GM21423 (cell line): ENCODE measurements around the gene BMP7.

Experiments used
- ATAC-seq: cut with Tn5 transposase; IDR thresholded peaks from one replicate; pipeline ENCODE4 v1.9.1; 2021; ENCODE audit warnings: mild to moderate bottlenecking, moderate library complexity; ENCODE audit not compliant: unreplicated experiment

The BMP7 gene

DNA sequence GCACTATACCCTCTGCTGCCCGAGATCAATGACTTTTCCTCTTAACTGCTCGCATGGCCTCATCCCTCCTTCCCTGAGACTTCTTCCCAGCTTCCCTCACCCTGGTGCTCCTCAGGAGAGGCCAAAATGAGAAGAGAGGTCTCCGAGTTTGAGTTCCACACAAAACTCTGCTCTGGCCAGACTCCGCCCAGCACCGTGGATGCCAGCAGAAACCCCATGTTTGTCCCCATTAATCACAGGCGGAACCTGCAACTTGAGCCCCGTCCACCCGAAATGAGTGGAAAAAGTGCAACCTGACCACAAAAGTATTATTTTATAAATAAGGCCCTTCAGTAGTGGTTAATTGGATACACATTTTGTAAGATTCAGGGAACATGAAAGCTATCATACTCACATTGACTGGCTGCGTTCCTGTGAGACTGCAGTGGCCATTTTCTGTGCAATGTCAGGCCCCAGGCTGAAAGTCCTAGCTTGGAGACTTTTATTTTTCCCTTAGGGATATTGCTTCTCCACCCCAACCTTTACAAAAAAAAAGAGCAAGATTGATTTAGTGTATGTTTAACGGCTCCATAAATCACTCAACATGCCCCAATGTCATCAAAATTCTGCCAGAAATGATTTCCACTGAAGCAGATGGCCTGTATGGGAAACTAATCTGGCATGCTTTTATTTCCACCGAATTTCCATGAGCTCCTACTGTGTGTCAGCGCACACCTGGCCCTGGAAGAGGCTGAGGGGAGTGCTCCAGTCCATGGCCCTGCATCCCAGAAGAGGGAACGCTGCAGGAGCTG is 134.6 kb downstream of the BMP7 start:
- ATAC-seq: no peak

DNA sequence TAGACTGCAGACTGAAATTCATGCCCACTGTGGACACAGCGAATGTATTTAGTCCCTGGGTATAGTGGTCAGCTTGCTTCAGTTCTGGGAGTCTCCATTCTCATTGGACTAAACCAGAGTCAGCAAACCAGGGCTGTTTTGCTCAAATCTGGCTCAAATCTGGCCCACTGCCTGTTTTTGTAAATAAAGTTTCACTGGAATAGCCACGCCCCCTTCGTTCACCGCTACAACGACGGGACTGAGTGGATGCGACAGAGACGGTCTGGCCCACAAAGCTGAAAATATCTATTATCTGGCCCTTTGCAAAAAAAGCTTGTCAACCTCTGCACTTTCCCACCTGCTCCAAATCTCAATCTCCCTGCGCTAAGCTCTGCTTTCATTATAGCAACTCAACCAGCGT is 135.4 kb downstream of the BMP7 start:
- ATAC-seq: no peak

DNA sequence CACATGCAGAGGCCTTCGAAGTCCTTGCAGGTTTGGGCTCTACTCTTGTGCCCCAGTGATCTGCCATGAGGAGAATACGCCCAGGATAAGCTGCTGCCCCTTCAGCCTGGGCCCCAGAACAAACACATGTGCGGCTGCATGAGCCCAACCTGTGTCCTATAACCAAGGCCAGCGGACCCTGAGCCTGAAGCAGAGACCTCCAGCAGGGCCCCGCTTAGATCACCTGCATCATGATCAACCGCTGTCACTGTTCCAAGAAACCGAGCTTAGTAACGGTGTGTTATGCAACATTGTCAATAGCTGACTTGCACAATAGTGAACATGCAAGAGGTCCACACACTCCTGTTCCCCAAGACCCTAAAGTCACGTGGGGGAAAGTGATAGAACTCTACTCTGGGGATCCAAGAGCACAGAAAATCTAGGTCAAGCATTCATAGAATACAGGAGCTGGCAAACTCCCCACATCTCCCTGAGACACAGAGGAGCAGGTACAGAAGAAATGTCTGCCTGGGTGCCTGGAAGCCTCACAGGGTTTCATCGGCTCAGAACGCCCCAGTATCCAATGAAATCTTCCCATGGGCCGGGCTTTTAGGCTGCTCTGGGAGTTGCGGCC is 136.2 kb downstream of the BMP7 start:
- no peak for ATAC-seq

DNA sequence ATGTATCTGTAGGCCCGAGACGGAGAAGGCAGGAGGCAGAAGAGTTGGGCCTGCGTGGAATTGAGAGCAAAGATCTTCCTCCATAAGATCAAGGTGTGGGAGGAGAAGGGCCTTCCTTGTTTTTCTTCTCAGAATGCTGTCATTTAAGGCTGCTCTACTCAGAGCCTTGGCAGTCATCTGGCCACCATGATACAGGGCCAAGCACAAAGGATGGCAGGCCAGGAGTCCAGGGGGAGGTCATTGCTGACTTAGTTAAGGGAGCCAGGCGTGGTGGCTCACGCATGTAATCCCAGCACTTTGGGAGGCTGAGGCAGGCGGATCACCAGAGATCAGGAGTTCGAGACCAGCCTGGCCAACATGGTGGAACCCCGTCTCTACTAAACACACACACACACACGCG is 137.1 kb downstream of the BMP7 start:
- ATAC-seq: no peak

DNA sequence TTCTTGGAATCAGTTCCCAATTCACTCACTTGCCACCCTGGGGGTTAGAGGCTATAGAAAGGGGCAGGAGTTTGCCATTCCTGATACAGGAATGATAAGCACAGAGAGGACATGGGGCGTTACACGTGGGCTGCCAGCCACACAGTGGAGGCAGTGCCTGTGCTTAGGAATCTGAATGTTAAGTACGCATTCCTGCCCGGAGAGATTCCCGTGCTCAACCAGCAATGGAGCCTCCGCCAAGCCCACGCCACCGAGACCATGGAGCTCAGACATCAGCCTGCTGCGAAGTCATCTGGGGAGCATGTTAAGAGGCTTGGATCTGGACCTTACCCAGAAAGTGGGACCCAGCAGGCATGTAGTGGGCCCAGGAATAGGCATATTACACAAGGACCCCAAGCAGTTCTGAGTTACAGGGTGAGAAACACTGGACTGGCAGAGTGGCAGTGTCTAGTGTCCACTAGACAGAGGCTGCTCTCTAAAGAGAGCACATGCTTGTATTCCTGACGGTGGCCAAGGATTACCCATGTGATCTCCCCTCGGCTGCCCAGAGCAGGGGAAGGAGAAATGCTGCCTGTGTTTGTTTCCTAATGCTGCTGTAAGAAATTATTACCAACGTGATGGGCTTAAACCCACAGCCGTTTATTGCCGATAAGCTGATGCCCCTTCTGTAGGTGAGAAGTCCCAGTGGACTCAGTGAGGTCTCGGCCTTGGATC is 138.2 kb downstream of the BMP7 start:
- no peak for ATAC-seq

DNA sequence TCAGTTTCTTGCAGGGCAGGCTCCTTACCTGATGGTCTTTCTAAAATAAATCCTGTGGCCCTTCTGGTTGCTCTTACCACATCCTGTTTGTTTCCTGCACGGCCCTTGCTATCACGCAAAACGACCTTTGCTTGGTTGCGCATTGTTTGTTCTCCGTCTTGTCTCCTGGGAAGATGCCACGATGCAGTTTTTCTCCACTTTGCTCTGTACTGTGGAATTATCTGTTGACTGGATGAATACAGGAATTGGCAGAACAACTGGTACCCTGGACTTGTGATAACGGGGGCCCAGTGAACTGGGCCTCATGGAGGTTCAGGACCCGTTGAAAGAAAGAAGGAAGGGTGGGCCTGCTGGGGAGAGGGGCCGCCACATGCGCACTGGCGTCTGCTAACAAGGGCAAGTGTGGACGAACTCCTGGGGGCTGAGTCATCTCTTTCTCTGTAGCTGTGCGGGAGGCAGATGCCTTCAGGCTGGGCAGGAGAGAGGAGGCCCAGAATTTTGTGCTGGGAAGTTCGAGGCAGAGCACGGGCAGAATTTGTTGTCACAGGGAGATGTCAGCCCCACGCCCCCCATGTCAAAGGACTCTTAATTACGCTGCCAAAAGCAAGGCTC is 139.9 kb downstream of the BMP7 start:
- no peak for ATAC-seq

DNA sequence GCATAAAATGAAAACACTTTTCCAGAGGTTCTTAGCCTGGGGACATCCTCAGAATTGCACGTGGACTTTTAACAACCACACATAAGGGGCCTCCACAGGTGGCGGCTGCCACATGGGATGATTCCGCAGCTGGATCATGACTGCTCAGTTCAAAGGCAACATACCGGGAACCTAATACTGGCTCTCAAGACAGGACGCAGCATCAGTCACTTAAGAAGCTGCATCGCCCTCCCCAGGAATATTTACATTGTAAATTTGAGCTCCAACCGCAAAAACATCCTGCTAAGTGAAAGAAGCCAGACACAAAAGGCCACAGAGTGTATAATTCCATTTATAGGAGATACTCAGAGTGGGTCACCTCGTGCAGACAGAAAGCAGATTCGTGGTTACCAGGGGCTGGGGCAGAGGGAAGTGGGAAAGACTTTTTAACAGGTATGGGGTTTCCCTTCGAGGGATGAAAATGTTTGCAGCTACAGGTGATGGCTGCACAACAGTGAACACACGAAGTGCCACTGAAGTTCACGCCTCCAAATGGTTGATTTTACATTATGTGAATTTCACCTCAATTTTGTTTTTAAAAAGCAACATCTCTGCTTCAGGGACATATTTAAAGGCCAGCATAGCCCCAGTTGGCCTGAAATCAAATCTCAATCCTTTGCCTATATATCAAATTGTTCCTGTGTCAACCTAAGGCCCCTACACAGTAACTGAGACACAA is 141.5 kb downstream of the BMP7 start:
- no peak for ATAC-seq

DNA sequence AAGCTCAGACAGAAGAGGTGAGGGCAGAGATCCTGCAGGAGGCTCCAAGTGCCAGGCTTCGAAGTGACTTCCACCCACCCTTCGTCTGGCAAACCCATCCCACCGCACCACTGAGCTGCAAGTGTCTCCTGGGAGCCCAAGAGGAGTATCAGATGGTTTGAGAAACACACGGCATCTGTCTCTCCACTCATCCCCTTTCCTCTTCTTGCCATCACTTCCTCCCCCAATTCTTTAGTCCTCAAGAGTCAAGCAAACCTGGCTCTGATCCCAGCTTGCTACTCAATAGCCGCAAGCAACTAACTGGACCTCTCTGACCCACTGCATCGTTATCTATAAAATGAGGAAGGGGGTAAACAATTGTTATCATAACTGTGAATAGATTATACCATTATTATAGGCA is 142.1 kb downstream of the BMP7 start:
- no peak for ATAC-seq

DNA sequence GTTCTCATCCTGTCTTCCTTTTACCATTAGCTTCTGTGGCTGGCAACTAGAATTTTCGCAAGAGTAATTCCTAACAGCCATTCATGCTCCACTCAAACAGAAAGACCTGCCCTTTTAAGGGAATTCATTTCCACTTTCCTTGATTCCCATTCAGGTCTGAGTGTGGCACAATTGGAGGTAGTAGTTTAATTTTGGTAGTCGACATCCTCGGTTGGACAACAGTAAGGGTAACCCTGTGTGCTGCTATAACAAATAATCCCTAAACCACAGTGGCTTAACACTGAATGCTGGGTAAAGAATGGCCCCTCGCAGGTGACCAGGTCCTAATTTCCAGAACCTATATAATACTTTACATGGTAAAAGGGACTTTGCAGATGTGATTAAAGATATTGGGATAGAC is 142.9 kb downstream of the BMP7 start:
- ATAC-seq: no peak

DNA sequence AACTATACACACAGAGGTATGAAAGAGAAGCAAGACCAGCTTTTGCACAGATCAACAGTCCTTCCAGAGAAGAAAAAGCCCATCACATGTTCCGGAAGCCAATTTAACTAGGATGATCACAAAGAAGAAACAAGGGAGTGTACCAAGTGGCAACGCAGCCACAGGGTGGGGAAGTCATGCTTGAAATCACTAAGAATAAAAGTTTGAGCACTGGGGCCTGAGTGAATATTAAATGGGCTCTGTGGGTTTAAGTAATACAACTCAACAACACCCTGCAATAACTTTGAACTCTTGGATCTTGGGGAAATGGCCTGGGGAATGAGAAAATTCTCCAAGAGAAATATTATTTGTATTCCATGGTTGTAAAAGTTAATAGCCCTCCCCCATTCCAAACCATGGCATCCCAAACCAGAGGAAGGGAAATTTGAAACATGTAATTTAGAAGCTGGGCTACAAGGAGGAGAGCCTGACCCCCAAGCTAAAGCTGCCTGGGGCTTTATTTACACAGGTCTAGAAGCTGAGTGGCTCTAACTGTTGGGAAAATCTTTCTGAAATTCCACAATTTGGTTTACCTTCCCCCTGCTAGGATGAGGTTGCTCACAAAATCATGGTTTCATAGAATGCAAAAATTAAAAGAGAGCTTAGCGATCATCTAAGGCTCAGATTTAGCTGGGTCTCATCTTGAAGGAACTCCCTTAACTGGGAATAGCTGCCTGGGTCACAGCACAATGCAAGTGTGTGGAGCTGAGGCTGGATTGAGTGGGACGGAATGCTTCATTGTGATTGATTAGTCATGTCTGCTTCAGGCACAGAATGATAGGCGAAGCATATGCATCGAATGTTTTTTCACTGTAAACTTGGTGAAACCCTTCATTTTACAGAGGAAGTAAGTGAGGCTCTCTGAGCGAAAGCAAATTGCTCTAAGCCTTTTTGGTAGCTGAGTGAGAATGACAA is 143.6 kb downstream of the BMP7 start:
- ATAC-seq: no peak

DNA sequence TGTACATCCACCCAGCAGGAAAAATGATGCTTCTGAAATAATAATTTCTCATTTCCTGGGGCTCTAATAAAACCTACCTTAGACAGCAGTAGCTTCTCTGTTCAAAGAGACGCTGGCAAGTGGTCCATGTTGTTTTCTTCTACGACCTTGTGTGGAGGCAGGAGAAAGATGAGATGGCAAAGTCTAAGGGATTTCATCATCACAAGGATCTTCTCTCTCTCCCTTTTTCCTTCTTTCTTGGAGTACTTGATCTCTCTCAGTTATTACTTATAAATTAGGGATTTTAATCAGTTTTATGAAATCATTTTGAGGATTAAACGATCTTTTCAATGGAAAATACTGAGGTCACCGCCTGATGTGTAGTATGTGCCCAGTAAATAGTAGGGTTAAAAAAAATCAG is 147.5 kb downstream of the BMP7 start:
- no peak for ATAC-seq
